SH-SY5Y (cell line): ENCODE results near the gene HMGN4.

Source experiments
- GATA2 ChIP-seq: IDR thresholded peaks from 2 replicates; pipeline ENCODE4 v1.6.1; 2011; ENCODE audit warnings: mild to moderate bottlenecking, low read depth, low read length
- GATA3 ChIP-seq: IDR thresholded peaks from 2 replicates; pipeline ENCODE4 v1.6.1; 2011; ENCODE audit warnings: low read depth, mild to moderate bottlenecking, low read length, moderate library complexity

GRCh38 chr6:26531897-26532296 is 6.3 kb upstream of the HMGN4 start:
- TF ChIP-seq GATA3, result no peak
- TF ChIP-seq GATA2, result no peak
